Measurements from ENCODE around the gene MCC.

The MCC gene

DNA sequence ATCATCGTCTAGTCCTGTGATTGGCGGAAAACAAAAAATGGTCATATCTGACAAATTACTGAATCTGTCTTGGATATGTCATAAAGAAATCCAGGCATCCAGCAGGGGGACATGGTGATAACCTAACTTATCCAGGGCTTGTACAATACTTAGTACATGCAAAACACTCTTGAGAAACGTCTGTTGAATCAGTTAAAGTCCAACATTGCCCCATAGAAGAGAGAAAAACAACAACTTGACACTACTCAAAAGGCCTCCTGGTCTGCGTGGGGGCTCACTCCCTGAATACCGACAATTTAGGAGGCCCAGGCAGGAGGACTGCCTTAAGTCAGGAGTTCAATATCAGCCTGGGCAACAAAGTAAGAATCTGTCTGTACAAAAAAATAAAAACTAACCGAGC lies 294.1 kb downstream of the MCC start:
- DNase-seq: no peak

DNA sequence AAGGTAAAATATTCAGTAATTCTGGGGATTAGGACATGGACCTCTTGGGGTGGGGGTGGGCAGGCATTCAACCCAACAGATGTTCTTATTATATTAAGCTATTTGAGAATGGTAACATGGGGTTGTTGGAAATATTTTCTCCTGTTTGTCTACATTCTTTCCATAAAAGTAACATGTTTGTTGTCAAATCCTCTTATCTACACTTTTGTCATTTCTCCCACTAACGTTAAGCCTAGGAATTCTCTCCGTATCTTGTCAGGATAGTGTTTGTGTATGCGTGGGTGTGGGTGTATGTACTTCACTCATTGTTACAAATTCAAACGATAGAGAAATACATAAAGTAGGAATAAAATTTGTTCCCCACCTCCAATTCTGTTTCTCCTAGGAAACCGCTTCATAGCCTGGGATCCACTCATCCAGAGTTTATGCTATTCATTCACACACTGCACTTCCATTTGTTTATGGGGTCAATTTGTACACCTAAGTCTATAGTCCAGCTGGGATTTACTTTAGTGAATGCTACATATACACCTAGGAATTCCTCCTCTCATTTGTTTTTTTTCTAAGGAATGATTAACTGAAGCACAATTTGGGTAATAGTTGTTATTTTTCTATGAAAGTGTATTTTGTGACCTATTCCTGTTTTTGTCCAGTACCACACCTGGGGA lies 294.8 kb downstream of the MCC start:
- DNase-seq: no peak

DNA sequence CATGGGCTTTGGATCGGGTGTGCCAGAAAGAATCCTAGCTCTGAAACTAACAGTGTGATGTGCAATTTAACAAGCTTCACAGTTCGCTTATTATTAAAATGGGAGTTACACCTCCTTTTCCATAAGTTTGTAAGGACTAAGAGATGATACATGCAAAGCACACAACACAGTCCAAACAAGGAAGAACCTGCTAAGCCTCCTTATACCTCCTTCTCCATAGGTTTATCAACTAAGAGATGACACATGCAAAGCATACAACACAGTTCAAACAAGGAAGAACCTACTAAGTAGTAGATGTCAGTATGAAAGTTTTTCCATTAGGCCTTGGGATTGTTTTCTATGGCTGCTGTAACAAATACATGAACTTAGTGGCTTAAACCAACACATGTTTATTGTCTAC lies 295.7 kb downstream of the MCC start:
- DNase-seq: no peak

DNA sequence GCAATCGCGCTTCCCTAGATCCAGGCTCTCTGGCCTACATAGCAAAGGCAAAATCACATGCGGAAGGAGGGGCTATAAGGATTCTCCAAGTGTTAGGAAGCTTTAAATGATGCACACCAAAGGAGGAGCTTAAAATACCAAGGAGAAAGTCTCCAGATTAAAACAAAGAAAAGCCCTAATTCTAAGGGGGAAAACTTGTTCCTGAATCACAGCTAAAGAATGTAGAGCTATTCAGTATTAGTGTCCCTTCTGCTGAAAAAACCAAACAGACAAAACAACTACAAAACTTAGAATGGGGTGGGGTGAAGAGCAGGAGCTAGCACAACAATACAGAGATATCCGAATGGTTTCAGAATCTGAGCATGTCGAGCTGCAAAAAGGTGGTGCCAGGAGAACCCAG lies 297.9 kb downstream of the MCC start:
- no peak for DNase-seq

DNA sequence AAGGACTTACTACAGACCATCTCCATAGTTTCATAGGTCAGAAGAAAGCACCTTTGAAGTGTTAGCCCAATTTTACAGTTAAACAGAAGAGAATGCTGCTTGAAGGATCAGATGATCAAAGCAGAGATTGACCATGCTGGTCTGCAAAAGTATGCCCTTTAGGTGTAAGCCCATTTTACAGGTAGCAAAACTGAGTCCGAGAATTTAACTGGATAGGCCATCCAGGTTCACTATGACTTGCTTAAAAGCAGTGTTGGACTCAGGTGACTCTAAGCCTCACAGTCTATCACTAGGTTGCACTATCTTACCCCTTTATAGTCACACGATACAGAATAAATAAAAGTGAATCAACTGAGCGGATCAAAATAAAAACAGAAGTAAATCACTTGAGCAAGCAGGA lies 299.0 kb downstream of the MCC start:
- no peak for DNase-seq

DNA sequence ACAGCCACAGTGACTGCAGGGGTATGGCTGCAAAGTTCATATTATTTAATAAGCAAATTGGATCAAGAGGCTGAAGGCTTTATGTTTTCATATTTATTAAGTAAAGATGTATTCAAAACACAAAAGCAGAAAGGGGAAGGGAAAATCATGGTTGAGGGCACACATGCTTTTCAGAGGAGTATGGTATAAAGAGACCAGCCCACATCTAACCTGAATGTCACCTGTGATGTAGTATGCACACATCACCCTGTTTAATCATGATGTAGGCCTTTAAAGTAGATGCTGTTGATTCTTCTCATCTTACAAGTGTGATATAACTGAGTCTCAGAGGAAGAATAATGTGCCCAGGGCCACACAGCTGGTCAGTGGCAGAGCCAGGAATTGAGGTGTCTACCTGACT lies 299.8 kb downstream of the MCC start:
- DNase-seq: no peak

DNA sequence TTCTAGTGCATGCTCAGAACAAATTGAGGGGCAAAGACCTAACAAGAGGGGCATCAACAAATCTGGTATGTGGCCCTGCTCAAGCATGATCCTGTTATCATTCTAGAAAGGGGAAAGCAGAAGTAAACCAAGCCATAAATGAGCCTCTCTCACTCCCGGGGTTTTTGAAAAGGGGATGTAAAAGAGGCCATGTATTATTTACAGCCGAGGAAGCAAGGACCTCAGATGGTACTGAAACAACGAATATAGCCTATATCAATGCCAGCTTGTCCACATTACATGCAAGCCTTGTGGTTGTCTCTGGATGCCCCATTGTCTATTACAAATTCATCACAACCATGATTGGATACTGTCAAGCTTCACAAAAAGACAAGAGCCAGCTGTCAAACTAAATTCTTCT lies 300.3 kb downstream of the MCC start:
- no peak for DNase-seq

DNA sequence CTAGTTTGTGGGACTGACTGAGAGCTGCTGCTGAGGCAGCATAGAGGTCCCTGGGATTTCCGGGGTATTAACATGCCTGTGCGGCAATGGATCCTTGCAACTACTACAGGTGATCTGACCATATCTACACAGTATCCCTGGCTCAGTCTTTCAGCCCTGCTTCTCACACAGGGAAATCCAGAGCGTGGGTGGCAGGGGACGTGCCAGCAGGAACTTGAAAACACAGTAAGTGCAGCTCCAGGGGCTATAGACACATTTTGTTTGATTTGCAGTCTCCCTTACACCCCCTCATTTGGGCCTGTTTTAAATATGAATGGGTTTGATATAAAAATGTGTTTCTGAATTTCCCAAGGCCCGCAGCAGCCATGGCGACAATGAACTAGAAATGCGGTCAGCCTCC lies 302.2 kb downstream of the MCC start:
- DNase-seq: no peak

DNA sequence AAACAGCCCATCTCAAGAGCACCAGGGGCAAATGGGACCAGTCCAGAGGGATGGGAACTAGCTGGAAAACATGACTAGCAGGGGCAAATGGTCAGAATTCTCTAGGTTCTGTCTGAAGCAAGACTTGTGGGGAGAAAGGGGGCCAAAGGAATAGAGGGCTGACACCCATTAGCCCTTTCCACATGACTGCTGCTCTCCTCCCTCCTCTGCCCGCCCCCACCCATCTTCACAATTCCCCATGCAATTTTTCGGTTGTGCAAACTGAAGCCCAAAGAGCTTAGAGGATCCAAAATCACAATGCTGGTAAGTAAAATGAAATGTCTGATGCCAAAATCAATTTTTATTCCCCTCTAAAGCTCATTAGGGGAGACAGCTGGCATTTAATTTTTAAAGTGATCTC lies 304.6 kb downstream of the MCC start:
- no peak for DNase-seq

DNA sequence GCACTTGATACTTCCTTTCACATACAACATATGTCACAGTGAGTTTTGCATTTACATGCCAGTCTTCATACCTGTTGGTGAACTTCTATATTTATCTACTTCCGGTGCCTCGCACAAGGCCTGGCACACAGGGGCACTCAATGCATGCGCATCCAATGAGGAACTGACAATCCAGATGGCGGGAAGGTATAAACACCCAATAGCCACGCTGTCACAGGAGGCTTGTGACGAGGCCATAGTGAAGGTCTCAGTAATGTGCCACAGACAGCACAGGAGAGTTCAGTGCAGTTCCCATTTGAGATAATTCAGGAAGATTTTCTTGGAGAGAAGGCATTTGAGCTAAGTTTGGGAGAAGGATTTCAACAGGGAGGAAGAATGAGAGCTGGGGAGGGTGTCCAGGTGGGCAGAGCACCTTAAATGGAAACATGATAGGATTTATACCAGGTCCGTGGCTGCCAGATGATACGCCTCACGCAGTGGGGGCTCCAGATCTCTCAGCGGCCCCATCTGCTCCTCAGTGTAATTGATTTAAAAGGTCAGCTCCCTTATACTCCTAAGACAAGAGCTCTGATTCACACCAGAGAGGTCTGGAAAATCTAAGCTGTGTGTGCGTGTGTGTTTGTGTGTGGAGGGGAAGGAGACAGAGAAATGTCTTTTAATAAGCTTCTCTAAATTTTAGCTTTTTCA lies 305.5 kb downstream of the MCC start:
- no peak for DNase-seq

DNA sequence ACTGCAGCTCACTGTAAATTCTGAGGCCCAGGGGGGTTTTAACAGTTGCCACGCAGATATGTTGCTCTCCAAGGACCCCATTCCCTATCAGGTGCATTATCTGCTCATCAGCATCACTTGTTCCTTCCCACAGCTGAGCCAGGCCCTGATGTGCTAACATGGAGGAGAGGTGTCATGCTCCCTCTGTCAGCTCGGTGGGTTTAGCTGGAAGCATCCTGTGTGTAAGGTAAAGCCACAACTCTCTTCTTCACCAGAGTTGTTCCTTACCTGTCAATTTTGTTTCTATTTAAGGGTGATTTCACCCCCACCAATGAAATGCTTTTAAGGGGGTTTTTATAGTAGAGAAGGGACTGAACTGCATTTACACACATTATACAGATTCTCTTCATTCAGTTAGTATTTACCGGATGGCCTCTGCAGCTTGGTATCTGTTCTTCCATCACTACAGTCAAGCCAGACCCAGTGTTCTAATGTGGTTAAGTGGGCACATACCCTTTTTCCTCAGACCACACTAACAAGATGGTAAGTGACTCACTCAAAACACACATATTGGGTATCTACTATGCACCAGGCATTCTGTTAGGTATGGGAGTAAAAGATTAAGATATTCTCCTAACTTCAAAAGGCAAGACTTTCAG lies 306.3 kb downstream of the MCC start:
- no peak for DNase-seq

DNA sequence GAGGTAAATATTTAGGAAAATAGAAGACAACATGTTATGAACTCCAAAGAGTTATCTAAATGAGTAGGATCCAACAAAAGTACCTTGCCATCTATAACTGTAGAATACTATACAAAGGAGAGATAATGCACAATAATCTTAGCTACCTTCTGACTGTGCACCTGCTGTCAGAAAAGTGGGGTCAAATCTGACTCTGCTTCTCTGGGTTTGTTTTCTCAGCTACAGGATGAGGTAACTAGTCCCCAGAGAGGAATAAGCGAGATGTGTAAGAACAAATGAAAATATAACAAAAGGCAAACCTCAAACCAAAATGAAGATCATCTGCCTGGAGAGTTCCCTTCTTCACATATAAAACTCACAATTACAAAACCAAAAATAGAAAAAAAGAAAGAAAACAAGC lies 306.8 kb downstream of the MCC start:
- DNase-seq: no peak

DNA sequence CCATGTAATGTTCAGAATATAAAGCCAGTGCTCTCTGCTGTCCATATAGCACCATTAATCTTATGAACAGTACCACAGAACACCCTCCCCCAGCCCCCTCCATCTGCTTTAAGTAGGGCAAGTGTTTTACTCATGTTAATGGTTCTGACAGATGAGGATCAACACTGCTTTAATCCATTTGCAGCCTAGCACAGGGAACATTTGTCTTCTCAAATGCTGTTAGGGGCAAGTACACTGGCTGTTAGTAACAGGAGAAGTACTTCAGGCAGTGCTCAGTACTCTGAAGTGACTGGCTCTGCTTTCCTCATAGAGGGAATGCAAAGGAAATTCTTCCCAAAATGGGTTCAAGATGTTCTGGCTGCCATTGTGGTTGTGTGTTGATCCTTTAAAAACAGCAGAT lies 309.1 kb downstream of the MCC start:
- DNase-seq: no peak

DNA sequence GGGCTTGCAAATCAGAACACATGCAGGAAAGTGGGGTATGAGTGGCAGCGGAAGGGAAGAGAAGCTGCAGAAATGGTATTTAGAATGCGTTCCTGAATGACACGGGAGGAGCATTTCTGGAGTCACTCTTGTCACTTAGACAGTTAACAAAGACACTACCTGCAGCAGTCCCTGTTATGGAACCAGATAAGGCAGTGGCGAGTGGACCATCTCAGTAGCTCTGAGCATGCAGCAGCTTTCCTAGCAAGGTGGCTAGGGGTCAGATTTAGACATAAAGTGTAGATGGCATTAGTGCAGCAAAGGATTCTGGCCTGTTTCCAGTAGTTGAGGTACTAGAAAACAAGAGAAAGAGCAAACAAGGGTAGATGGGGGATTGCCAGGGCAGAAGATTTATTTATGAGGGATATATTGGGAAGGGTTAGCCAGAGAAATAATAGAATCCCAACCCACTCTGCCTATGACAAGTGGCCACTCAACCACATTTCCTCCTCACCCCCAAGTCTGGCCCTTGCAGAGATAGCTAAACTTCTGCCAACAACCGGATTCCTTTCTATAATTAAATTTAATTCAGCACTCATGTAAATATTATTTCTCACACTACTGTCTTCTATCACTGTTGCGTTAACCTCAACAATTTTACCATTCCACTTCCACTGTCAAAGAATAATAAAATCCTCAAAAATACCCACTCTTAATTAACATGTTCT lies 310.0 kb downstream of the MCC start:
- no peak for DNase-seq

DNA sequence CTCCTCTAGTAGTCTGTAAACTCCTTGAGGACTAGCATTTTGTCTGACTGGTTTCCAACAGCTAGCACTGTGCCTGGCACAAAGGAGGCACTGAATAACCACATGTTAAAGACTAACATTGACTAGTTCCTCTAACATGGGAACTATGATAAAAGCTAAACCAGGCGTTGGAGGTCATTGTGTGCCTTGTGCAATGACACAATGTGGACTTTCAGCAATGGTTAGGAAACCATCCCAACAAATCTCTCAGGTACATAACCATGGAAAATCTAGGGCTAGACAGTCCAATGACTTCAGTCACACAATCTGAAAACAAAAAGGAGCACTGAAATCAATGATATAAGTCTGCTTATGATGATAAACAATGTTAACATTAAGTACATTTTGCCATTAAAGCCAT lies 311.0 kb downstream of the MCC start:
- DNase-seq: no peak

DNA sequence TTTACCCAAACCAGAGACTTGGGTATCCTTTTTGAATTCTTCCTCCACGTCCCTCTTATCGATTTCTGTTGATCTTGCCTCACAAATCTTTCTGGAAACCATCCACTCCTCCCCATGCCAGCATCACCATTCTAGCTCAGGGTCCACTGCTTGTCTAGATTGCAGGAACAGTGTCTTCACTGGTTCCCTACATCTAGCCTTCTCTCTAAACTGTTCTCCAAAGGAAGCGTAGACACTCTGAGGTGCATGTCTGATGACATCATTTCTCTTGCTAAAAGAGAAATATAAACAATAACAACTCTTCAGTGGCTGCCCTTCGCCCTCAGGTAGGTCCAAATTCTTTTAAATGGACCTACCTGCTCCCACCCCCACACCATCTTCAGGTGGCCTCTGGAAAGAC lies 311.5 kb downstream of the MCC start:
- no peak for DNase-seq

DNA sequence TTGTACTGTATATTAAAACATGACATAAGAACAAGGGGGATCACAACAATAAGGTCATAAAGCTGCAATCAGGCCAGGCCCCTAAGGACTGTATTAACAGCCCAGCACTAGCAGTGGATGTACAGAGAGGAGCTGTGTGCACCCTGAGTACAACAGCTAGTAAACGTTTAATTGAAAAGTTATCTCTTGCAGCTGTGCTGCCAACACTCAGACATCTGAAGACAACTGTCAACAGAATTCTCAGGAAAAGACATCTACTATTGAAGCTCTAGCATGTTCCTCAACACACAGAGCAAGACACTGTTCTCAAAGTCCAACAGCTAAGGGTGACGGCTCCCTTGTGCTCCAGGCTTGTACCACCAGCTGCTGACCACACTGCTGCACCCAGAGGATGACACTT lies 312.1 kb downstream of the MCC start:
- DNase-seq: no peak

DNA sequence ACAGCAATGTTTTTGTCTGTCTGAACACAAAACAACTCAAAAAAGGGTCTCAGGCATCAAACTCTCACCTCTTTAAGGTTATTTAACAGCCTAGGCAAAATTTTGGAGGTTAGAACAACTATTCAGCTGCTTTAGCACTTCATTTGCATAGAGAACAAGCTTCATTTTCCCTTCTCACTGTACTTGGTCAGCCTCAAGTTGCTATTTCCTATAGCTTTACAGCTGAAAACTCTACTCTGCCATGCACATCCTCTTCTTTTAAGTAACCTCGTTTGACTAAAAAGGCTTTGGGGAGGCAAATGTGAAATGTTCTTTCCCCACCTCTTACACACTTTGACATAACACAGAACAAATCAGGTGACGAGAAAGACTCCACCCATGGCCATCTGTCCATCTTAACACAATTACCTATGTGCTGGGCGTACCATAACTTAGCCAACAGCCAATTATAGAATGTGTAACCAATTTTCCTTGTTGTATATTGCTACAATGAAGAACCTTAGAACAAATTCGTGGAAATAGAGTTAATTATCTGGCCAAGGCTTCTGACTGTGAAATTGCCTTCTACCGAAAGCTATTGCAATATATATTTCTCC lies 315.9 kb downstream of the MCC start:
- no peak for DNase-seq

DNA sequence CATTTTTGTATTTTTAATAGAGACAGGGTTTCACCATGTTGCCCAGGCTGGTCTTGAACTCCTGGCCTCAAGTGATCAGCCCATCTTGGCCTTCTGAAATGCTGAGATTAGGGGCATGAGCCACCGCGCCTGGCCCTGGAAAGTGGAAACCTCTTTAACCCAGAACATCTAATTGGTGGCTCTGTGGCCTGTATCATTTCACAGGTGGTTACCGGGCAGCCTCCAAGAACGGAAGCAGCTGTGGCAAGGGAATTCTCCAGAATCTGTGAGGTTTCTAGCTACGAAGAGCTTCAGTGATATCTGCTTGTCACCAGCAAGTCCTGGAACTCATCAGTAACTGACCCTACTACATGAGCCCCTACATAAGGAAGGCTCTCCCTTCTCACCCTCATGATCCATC lies 316.7 kb downstream of the MCC start:
- DNase-seq: no peak

DNA sequence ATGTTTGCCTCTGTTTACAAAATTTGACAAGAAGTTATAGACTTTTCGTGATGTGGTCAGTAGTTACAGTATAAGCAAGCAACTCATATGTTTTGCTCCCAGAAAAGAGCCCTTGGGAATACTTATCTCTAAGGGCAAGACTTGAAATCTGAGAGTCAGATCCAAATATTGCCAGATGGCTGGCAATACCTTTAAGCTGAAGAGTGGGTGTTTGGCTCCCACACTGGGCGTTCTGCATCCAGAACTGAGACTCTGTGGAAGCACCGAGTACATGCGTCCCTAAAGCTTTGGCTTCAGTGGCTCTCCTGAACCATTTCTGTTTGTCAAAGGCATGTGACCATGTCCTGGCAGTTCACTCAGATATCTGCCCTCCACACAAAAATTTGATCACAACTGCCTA lies 317.5 kb downstream of the MCC start:
- DNase-seq: no peak

DNA sequence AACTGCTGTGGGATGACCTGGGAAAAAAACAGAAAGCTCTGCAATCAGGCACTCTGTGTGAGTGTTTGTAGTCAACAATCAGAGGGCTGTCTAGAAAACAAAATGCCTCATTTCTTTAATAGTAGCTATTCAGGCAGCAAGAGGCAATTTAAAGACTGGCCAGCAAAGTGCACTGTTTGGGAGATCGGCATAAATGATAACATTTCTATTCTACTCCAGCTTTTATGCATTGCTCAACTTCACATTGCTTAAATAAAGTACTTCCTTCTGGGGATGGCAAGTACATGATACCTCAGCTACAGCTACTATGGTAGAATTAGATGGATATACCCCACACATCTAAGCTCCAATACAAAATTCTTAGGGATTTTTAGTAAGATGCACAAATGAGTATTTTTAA lies 318.5 kb downstream of the MCC start:
- DNase-seq: no peak

DNA sequence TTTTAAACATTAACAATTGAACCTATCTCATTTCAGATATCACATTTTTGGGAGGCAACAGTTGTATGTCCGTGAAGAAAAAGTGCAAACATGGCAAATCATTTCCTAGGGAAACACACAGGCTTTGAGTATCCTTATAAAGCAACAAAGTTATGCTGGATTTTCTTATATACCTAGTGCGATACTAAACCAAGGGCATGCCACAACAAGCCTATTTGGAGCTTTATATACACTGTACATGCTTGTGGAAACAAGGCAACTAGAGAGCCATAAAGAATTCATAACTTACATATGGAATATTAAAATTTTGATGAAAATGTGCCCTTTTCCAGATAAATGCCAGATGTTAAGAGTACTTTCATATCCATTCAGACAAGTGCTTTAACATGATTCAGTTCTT lies 320.3 kb downstream of the MCC start:
- no peak for DNase-seq

DNA sequence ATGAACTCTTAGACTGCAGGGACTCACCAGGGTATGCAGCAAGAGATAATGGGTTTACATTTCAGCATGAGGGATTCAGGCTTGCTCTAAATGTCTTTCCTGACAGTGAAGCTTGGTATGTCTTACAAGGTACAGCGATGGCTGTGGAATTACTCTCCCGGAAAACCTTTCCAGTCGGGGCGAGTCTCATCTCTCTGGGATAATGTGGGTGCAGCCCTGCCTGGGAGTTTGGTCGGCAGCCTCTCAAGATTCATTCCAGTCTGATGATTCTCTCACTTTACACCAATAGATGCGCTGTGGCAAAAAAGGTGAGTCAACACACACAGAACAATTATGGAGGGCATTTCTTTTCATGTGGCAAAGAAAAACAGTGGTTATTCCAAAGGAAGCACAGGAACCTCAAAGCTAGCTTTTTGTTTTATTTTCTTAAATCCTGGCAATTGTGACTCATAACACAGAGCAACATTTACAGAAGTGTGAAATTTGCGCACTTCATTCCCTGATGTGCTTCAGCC lies 321.3 kb downstream of the MCC start:
- no peak for DNase-seq

Measured in CD4-positive, alpha-beta T cell treated with Interleukin-10 for 1 hour (primary cell).